PC-9 (cell line): ENCODE results near the gene RPS2. TPM values are rescaled to one million over a fixed set of nuclear protein-coding genes. Genes with fewer than 3 reads are reported as not detected.

Source experiments
- BruUV-seq: library from RNA; stranded (reverse); fragments of 400-500 nt; replicated peaks from 2 replicates; lab custom pipeline; 2021; lab: Mats Ljungman, UMichigan
- CTCF ChIA-PET: fragments of 300-600 bp; sonication (Branson Sonifier 250); formaldehyde crosslinking; loops from one replicate; lab custom pipeline; 2022; ENCODE audit warnings: antibody characterized with exemption; lab: Charles Lee
- POLR2A ChIA-PET: fragments of 300-600 bp; sonication (Branson Sonifier 250); formaldehyde crosslinking; loops from one replicate; lab custom pipeline; 2022; ENCODE audit warnings: antibody characterized with exemption; ENCODE audit not compliant: unreplicated experiment; lab: Charles Lee
- DNase-seq, 2 experiments: peaks; one replicate each; pipeline versions ENCODE4 v3.0.0 to v3.0.0-alpha.2; 2015 to 2022; ENCODE audit warnings: mixed read lengths in 1 of 2
- H2AFZ ChIP-seq: fragments of 200-600 bp; sonication (generic); 2 replicates; pipeline ENCODE4 v1.8.1; 2017; ENCODE audit warnings: antibody characterized with exemption
- H3F3A ChIP-seq: fragments of 200-600 bp; sonication (generic); 2 replicates; pipeline ENCODE4 v1.8.1; 2017; ENCODE audit warnings: antibody characterized with exemption, mild to moderate bottlenecking, low read depth; ENCODE audit not compliant: insufficient read depth
- H3K27ac ChIP-seq: fragments of 200-600 bp; sonication (generic); 2 replicates; pipeline ENCODE4 v1.6.1; 2016; ENCODE audit warnings: mixed run types
- H3K27me3 ChIP-seq: fragments of 200-600 bp; sonication (generic); 2 replicates; pipeline ENCODE4 v1.6.1; 2016; ENCODE audit warnings: low read depth, mixed run types; ENCODE audit not compliant: insufficient read depth
- H3K36me3 ChIP-seq: fragments of 200-600 bp; sonication (generic); 2 replicates; pipeline ENCODE4 v1.6.1; 2016; ENCODE audit warnings: low read depth, mixed run types
- H3K4me1 ChIP-seq: fragments of 200-600 bp; sonication (generic); replicated peaks from 2 replicates; pipeline ENCODE4 v1.6.1; 2016; ENCODE audit warnings: mixed run types; ENCODE audit not compliant: insufficient read depth
- H3K4me2 ChIP-seq: fragments of 200-600 bp; sonication (generic); 2 replicates; pipeline ENCODE4 v1.6.1; 2017; ENCODE audit warnings: mixed run types
- H3K4me3 ChIP-seq: fragments of 200-600 bp; sonication (generic); 2 replicates; pipeline ENCODE4 v1.6.1; 2016; ENCODE audit warnings: mixed run types
- H3K79me2 ChIP-seq: fragments of 200-600 bp; sonication (generic); 2 replicates; pipeline ENCODE4 v1.6.1; 2017; ENCODE audit warnings: low read depth, mixed run types
- H3K9me2 ChIP-seq: fragments of 200-600 bp; sonication (generic); 2 replicates; pipeline ENCODE4 v1.8.1; 2017; ENCODE audit warnings: mild to moderate bottlenecking; ENCODE audit not compliant: insufficient read depth
- H3K9me3 ChIP-seq: fragments of 200-600 bp; sonication (generic); 2 replicates; pipeline ENCODE4 v1.8.1; 2016; ENCODE audit warnings: low read depth; ENCODE audit not compliant: insufficient read depth
- H4K20me1 ChIP-seq: fragments of 200-600 bp; sonication (generic); 2 replicates; pipeline ENCODE4 v1.8.1; 2017; ENCODE audit not compliant: insufficient read depth
- EZH2 ChIP-seq: fragments of 200-600 bp; sonication (generic); IDR thresholded peaks from 2 replicates; pipeline ENCODE4 v1.8.0; 2017; ENCODE audit warnings: antibody characterized with exemption, low read depth
- intact Hi-C: fragments of 100-400 bp; cut with micrococcal nuclease; formaldehyde crosslinking; loops from one replicate; pipeline ENCODE4 v1.10.0; 2022; ENCODE audit not compliant: unreplicated experiment
- total RNA-seq: library from RNA; stranded (reverse); gene quantifications from 2 replicates; pipeline ENCODE4 v1.2.3, GENCODE V29; 2021
- TF ChIP-seq, protein P1 (sequence below): fragments of 200-600 bp; sonication (generic); conservative IDR thresholded peaks from 2 replicates; pipeline ENCODE4 v1.6.1; 2017; ENCODE audit warnings: mixed run types, antibody characterized with exemption, mild to moderate bottlenecking, moderate library complexity

The RPS2 gene
- total RNA-seq, 1 experiment from 2014 or later: 3,808 TPM

DNA sequence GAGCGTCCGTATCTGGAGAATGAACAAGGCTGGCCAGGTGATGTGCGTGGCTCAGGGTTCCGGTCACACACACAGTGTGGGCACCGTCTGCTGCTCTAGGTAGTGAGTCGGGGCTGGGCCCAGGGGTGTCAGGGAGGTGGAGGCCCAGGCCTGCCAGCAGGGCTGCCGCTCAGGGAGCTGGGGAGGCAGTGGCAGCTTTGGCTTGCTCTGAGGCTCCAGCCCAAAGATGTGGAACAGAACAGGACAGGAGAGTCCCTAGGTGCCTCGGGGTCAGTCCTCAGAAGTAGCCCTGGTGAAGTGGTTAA lies 11.5 kb upstream of the RPS2 start:
- Histone ChIP-seq H3K79me2 (peaks cover 25% of the 10 kb centered on the region), H3K9me2 (no peaks in the 10 kb centered on the region), H2AFZ (no peak overlapping the region), H3K27me3 (no peaks in the 10 kb centered on the region), H3K36me3 (peaks cover 3% of the 10 kb centered on the region; the same call in 1 of the 2 replicates), H4K20me1 (peaks cover 12% of the 10 kb centered on the region; the same call in 1 of the 2 replicates), H3K27ac (no peak overlapping the region), H3F3A (peaks cover 37% of the 10 kb centered on the region; the same call in 1 of the 2 replicates), H3K9me3 (no peaks in the 10 kb centered on the region), H3K4me3 (no peak overlapping the region), H3K4me1 (peaks cover 36% of the 10 kb centered on the region), H3K4me2 (no peak overlapping the region)
- ChIA-PET POLR2A (no interaction called here), CTCF (no interaction called here)
- no TSS peak for BruUV-seq
- TF ChIP-seq, protein P1, sequence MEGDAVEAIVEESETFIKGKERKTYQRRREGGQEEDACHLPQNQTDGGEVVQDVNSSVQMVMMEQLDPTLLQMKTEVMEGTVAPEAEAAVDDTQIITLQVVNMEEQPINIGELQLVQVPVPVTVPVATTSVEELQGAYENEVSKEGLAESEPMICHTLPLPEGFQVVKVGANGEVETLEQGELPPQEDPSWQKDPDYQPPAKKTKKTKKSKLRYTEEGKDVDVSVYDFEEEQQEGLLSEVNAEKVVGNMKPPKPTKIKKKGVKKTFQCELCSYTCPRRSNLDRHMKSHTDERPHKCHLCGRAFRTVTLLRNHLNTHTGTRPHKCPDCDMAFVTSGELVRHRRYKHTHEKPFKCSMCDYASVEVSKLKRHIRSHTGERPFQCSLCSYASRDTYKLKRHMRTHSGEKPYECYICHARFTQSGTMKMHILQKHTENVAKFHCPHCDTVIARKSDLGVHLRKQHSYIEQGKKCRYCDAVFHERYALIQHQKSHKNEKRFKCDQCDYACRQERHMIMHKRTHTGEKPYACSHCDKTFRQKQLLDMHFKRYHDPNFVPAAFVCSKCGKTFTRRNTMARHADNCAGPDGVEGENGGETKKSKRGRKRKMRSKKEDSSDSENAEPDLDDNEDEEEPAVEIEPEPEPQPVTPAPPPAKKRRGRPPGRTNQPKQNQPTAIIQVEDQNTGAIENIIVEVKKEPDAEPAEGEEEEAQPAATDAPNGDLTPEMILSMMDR: no peak
- TF ChIP-seq EZH2: no peak
- intact Hi-C loops: no loop called here
- DNase-seq: no peak

DNA sequence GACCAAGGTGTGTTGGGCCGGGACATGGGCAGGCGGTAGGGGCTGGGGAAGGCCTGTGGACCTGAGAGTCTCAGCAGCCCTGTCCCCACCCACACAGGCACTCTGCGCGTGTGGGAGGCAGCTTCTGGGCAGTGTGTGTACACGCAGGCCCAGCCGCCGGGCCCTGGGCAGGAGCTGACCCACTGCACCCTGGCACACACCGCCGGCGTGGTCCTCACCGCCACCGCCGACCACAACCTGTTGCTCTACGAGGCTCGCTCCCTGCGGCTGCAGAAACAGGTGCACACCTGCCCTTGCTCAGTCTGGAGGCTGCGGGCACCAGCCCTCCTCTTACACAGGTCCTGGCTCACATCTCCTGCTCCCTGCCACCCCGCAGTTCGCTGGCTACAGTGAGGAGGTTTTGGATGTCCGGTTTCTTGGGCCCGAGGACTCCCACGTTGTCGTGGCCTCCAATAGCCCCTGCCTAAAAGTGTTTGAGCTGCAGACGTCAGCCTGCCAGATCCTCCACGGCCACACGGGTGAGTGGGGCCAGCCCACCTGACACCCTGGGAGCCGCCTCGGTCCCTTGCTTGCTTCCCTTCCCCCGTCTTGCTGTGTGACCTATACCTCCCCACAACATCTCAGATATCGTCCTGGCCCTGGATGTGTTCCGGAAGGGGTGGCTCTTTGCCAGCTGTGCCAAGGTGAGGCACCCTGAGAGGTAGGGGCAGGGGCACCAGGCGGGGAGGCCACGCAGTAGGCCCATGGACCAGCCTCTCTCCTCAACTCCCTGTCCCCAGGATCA lies 11.0 kb upstream of the RPS2 start:
- POLR2A ChIA-PET: no interaction called here

DNA sequence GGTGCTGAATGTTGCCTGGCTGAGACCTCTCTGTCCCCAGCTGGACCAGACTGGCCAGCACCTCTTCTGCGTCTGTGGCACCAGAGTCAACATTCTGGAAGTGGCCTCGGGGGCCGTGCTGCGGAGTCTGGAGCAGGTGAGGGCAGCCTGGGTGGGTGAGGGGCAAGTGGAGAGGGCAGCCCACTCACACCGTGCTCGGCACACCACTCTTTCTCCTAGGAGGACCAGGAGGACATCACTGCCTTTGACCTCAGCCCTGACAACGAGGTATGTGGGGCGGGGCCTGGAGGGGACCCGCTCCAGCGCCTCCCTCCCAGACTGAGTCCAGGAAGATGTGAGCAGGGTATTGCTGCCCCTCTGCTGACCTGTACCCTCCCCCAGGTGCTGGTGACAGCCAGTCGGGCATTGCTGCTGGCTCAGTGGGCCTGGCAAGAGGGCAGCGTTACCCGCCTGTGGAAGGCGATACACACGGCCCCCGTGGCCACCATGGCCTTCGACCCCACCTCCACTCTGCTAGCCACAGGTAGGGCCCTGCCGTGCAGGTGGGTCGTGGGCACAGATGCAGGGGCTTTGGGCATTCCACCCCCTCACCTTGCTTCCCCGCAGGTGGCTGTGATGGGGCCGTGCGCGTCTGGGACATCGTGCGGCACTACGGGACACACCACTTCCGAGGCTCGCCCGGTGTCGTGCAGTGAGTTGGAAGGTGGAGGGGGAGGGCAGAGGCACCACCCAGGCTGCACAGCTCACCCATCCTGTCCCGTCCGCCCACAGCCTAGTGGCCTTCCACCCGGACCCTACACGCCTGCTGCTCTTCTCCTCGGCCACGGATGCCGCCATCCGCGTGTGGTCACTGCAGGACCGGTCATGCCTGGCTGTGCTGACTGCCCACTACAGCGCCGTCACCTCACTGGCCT lies 9.8 kb upstream of the RPS2 start:
- Histone ChIP-seq H2AFZ (no peak overlapping the region), H3K9me3 (no peaks in the 10 kb centered on the region), H3K4me2 (no peak overlapping the region), H3K27ac (no peak overlapping the region), H3K79me2 (peaks cover 38% of the 10 kb centered on the region), H3K27me3 (no peaks in the 10 kb centered on the region), H3F3A (peaks cover 32% of the 10 kb centered on the region; the same call in 1 of the 2 replicates), H3K4me1 (peaks cover 24% of the 10 kb centered on the region), H3K4me3 (no peak overlapping the region), H3K9me2 (no peaks in the 10 kb centered on the region), H3K36me3 (peaks cover 3% of the 10 kb centered on the region; the same call in 1 of the 2 replicates), H4K20me1 (peaks cover 12% of the 10 kb centered on the region; the same call in 1 of the 2 replicates)
- intact Hi-C loops: no loop called here
- ChIA-PET CTCF (no interaction called here), POLR2A (no interaction called here)
- TF ChIP-seq, protein P1: no peak
- no peak for TF ChIP-seq EZH2
- no peak for DNase-seq
- no TSS peak for BruUV-seq

More for the DNA sequence above, 11.0 kb upstream of the RPS2 start:
- H3K27ac ChIP-seq: no peak overlapping the region
- peaks cover 34% of the 10 kb centered on the region for H3K4me1 ChIP-seq
- peaks cover 37% of the 10 kb centered on the region; the same call in 1 of the 2 replicates for H3F3A ChIP-seq
- no peak overlapping the region for H3K4me2 ChIP-seq
- H3K4me3 ChIP-seq: no peak overlapping the region
- H3K36me3 ChIP-seq: peaks cover 3% of the 10 kb centered on the region; the same call in 1 of the 2 replicates
- TF ChIP-seq, protein P1: no peak
- no peak for TF ChIP-seq EZH2
- no peaks in the 10 kb centered on the region for H3K27me3 ChIP-seq
- DNase-seq: no peak
- intact Hi-C loops: no loop called here
- no peak overlapping the region for H2AFZ ChIP-seq
- CTCF ChIA-PET: no interaction called here
- peaks cover 31% of the 10 kb centered on the region for H3K79me2 ChIP-seq
- no peaks in the 10 kb centered on the region for H3K9me2 ChIP-seq
- H3K9me3 ChIP-seq: no peaks in the 10 kb centered on the region
- no TSS peak for BruUV-seq
- H4K20me1 ChIP-seq: peaks cover 12% of the 10 kb centered on the region; the same call in 1 of the 2 replicates
